B cell (primary cell): Measurements from ENCODE around the gene THSD7B.

Experiments
- EZH2 ChIP-seq: IDR thresholded peaks from 2 replicates; pipeline ENCODE4 v1.6.1; 2012; ENCODE audit warnings: borderline replicate concordance, low read depth, mild to moderate bottlenecking, moderate library complexity, low read length; ENCODE audit not compliant: insufficient read depth, poor library complexity, severe bottlenecking
- TF ChIP-seq, protein P1 (sequence below): fragments of 200-600 bp; IDR thresholded peaks from one replicate; pipeline ENCODE4 v1.8.0; 2022; ENCODE audit warnings: antibody characterized with exemption, mild to moderate bottlenecking

DNA sequence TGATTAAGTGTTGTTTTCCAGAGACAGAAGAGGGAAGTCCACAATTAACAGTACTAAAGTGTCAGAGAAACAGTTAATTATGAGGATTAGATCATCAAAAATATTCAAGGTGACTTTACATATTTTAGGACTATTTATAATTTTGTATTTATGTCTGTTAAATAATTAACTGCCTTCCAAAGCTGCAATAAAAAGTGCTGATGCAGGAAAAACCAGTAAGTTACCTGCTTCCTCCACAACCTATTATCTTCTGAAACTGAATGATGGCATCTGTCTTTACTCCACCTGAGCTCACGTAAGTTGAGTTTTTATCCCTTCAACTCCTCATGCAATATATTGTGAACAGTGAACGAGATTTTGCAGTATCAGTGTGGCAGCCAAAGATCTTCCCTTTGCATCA, 570.7 kb downstream of the THSD7B start:
- TF ChIP-seq, protein P1, sequence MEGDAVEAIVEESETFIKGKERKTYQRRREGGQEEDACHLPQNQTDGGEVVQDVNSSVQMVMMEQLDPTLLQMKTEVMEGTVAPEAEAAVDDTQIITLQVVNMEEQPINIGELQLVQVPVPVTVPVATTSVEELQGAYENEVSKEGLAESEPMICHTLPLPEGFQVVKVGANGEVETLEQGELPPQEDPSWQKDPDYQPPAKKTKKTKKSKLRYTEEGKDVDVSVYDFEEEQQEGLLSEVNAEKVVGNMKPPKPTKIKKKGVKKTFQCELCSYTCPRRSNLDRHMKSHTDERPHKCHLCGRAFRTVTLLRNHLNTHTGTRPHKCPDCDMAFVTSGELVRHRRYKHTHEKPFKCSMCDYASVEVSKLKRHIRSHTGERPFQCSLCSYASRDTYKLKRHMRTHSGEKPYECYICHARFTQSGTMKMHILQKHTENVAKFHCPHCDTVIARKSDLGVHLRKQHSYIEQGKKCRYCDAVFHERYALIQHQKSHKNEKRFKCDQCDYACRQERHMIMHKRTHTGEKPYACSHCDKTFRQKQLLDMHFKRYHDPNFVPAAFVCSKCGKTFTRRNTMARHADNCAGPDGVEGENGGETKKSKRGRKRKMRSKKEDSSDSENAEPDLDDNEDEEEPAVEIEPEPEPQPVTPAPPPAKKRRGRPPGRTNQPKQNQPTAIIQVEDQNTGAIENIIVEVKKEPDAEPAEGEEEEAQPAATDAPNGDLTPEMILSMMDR, result no peak
- no peak for TF ChIP-seq EZH2
